Pancreas (tissue), 10 donors: ENCODE measurements around the gene ITGB7. TPM values are rescaled to one million over a fixed set of nuclear protein-coding genes. Genes with fewer than 3 reads are reported as not detected.
A peak's percentile ranks its signal among the peaks of the same experiment; 100 is the strongest.

Experiments used
- ATAC-seq, 4 donors: fragments of 200-7000 bp; cut with Tn5 transposase; one replicate each; pipeline versions ENCODE4 v1.8.0 to v1.9.1; 2020; ENCODE audit warnings: mild to moderate bottlenecking in 4 of 4, moderate library complexity in 4 of 4
- DNase-seq, 6 donors: peaks; one replicate each; pipeline ENCODE4 v3.0.0-alpha.2; 2020
- FAIRE-seq: peaks from 2 replicates; lab custom pipeline; 2012; peaks lifted over from hg19 to GRCh38; lab: Jason Lieb, UNC
- H3K27ac ChIP-seq, 4 donors: fragments of 200-600 bp; sonication (generic); 1 replicate in 3 of 4; 2 replicates in 1 of 4; pipeline versions ENCODE4 v1.5.0 to v1.8.0; 2020
- H3K27me3 ChIP-seq, 4 donors: fragments of 200-600 bp; one replicate each; pipeline ENCODE4 v1.8.0; 2021
- H3K36me3 ChIP-seq, 3 donors: fragments of 200-600 bp; sonication (generic) in 1 of 3; one replicate each; pipeline versions ENCODE4 v1.5.0 to v1.8.0; 2020 to 2021
- H3K4me1 ChIP-seq, 3 donors: fragments of 200-600 bp; one replicate each; pipeline ENCODE4 v1.8.0; 2021
- H3K4me3 ChIP-seq, 4 donors: fragments of 200-600 bp; sonication (generic) in 2 of 4; one replicate each; pipeline versions ENCODE4 v1.5.0 to v1.8.0; 2020 to 2021
- H3K9me3 ChIP-seq, 4 donors: fragments of 200-600 bp; one replicate each; pipeline ENCODE4 v1.8.0; 2021
- WGBS, 2 donors: extraction: QIAGEN DNeasy Blood & Tissue Kit; methylation state at CpG; one replicate each; pipeline ENCODE4 v1.1.7; 2013; 5-methylcytosine and 5-hydroxymethylcytosine counted together
- intact Hi-C, 3 donors: fragments of 100-400 bp; cut with DNase I; formaldehyde crosslinking; loops; one replicate each; pipeline versions ENCODE4 v1.11.1 to v1.14.2; 2022
- polyA plus RNA-seq, 2 donors: library from polyadenylated mRNA; stranded (reverse); fragments of 200-250 nt; gene quantifications; one replicate each; pipeline ENCODE4 v1.2.3, GENCODE V29; 2013
- total RNA-seq, 6 donors: library from RNA; stranded (reverse); fragmentation: NEBNext Ultra II Directional in 4 of 6; extraction: Animal tissue kit (Norgen Biotek cat#: 25700) in 4 of 6; gene quantifications; one replicate each; pipeline versions ENCODE4 v1.2.1 to v1.2.4, GENCODE V29; 2021 to 2023
- TF ChIP-seq, protein P1 (sequence below), 4 donors: fragments of 200-600 bp; sonication (generic) in 3 of 4; IDR thresholded peaks; one replicate each; pipeline versions ENCODE4 v1.5.0 to v1.8.0; 2021; ENCODE audit warnings: antibody characterized with exemption in 4 of 4
- donor health status: healthy with polysubstance abuse.
- donor health status: DM: no; HTN: no; CAD: no; lungs with moderate emphysema.
- donor health status: DM: no; HTN: no; CAD: no.
- donor health status: control.
- donor health status: control.
- donor health status: Bipolar disorder and iron deficiency.
- donor health status: DM: yes; HTN: yes; CAD: no.
- donor health status: DM: no; HTN: no; CAD: no.
- donor health status: DM: no; HTN: no; CAD: no.
- donor health status: DM: yes; HTN: yes; CAD: no.

The ITGB7 gene
- total and polyA plus RNA-seq, 8 donors: 1.1 to 1.8 (median 1.6) TPM

GRCh38 chr12:53171725-53172329 lies 35.2 kb downstream of the ITGB7 start:
- no peak for FAIRE-seq
- H3K36me3 ChIP-seq: peaks cover 0 to 6% (median 0%) of the 10 kb centered on the region in 3 donors
- H3K9me3 ChIP-seq: no peaks in the 10 kb centered on the region
- H3K4me3 ChIP-seq: no peak overlapping the region
- no peak overlapping the region for H3K27ac ChIP-seq
- no peaks in the 10 kb centered on the region for H3K27me3 ChIP-seq
- TF ChIP-seq, protein P1, sequence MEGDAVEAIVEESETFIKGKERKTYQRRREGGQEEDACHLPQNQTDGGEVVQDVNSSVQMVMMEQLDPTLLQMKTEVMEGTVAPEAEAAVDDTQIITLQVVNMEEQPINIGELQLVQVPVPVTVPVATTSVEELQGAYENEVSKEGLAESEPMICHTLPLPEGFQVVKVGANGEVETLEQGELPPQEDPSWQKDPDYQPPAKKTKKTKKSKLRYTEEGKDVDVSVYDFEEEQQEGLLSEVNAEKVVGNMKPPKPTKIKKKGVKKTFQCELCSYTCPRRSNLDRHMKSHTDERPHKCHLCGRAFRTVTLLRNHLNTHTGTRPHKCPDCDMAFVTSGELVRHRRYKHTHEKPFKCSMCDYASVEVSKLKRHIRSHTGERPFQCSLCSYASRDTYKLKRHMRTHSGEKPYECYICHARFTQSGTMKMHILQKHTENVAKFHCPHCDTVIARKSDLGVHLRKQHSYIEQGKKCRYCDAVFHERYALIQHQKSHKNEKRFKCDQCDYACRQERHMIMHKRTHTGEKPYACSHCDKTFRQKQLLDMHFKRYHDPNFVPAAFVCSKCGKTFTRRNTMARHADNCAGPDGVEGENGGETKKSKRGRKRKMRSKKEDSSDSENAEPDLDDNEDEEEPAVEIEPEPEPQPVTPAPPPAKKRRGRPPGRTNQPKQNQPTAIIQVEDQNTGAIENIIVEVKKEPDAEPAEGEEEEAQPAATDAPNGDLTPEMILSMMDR (IDR thresholded peaks at IDR 0.05): no peak
- peak in 1 of 6 donors; percentile 9 for DNase-seq
- H3K4me1 ChIP-seq: peaks cover 0 to 7% (median 6%) of the 10 kb centered on the region in 3 donors
- intact Hi-C loops: no loop called here
- ATAC-seq: no peak
- 70 to 78% methylated on average over 10 of the region's 10 CpGs for WGBS, 2 donors

DNA sequence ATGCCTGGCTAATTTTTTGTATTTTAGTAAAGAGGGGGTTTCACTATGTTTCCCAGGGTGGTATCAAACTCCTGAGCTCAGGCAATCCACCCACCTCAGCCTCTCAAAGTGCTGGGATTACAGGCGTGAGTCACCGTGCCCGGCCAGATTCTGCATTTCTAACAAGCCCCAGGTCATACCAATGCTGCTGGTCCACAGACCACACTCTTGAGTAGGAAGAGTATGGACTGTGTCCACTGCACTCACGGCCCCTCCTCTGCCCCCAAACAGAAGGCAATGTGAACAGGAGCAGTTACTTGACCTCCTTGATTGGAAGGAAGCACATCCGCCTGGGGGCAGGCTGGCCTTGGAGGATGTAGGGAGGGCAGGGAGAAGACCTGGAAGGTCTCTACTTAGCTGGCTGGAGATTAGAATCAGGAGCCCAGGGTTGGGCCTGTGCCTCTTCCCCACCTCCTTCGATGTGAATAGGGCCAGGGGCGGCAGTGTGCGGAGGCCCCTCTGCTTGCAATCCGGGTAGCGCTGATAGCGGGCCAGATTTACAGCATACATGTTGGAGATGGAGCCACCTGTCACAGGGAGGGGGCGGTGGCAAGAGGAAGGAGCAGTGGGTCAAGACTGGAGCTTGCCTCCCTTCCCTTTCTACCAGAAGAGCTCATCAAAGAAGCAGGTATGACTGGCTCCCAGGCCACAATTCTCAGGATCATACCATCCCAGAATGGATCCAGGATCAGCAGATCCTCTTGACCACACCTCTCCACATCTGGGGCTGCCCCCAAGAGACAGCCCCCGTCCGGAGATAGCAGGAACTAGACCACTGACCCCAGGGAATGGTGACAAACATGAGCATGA lies 36.0 kb downstream of the ITGB7 start:
- H3K4me1 ChIP-seq: peaks cover 0 to 7% (median 6%) of the 10 kb centered on the region in 3 donors
- peak in 1 of 6 donors; percentile 1 for DNase-seq
- TF ChIP-seq, protein P1 (IDR thresholded peaks at IDR 0.05): no peak
- no peak for ATAC-seq
- FAIRE-seq: no peak
- peaks cover 0 to 6% (median 0%) of the 10 kb centered on the region in 3 donors for H3K36me3 ChIP-seq
- 86% methylated on average over 14 of the region's 14 CpGs for WGBS, 2 donors
- no peaks in the 10 kb centered on the region for H3K9me3 ChIP-seq
- no peak overlapping the region for H3K4me3 ChIP-seq
- H3K27me3 ChIP-seq: no peaks in the 10 kb centered on the region
- H3K27ac ChIP-seq: no peak overlapping the region
- intact Hi-C loops: no loop called here

GRCh38 chr12:53170215-53170614 lies 36.8 kb downstream of the ITGB7 start:
- WGBS, 2 donors: 92 to 94% methylated on average over 8 of the region's 8 CpGs
- Histone ChIP-seq H3K4me3 (no peak overlapping the region), H3K9me3 (no peaks in the 10 kb centered on the region), H3K4me1 (peaks cover 0 to 5% (median 1%) of the 10 kb centered on the region in 3 donors), H3K27ac (no peak overlapping the region), H3K27me3 (no peaks in the 10 kb centered on the region), H3K36me3 (peaks cover 0 to 6% (median 0%) of the 10 kb centered on the region in 3 donors)
- TF ChIP-seq, protein P1 (IDR thresholded peaks at IDR 0.05): no peak
- FAIRE-seq (no peak), ATAC-seq (no peak), DNase-seq (peak in 1 of 6 donors; percentile 5)
- intact Hi-C loops: no loop called here

DNA sequence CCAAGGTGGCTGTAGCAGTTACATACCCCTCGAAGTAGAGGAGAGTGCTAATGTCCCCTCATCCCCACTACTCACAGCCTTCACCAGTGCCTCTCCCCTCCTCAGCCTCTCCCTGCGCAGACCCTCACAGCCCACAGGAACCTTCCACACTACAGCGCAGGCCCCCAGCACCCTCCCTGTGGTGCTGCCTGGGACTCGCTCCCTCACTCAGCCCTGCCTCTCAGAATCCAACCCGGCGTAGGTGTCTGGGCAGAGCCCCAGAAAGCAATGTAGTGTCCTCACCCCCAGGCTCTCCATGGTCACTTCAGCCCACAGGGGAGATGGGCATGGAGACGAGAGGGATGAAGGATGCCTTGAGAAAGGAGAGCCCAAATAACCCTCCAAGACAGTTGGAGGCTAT lies 37.4 kb downstream of the ITGB7 start:
- DNase-seq: no peak
- FAIRE-seq: no peak
- WGBS, 2 donors: 92 to 95% methylated on average over 7 of the region's 7 CpGs
- no peak for ATAC-seq
- Histone ChIP-seq H3K36me3 (peaks cover 0 to 6% (median 0%) of the 10 kb centered on the region in 3 donors), H3K27me3 (no peaks in the 10 kb centered on the region), H3K27ac (no peak overlapping the region), H3K4me3 (no peak overlapping the region), H3K4me1 (no peaks in the 10 kb centered on the region), H3K9me3 (no peaks in the 10 kb centered on the region)
- TF ChIP-seq, protein P1 (IDR thresholded peaks at IDR 0.05): no peak
- intact Hi-C loops: no loop called here
